ENCODE data around the gene DRC3. TPM values are rescaled to one million over a fixed set of nuclear protein-coding genes. Genes with fewer than 3 reads are reported as not detected.

The DRC3 gene
- total RNA-seq, 4 donors from 2014 or later = 4.3 to 8.6 (median 6.0) TPM

DNA sequence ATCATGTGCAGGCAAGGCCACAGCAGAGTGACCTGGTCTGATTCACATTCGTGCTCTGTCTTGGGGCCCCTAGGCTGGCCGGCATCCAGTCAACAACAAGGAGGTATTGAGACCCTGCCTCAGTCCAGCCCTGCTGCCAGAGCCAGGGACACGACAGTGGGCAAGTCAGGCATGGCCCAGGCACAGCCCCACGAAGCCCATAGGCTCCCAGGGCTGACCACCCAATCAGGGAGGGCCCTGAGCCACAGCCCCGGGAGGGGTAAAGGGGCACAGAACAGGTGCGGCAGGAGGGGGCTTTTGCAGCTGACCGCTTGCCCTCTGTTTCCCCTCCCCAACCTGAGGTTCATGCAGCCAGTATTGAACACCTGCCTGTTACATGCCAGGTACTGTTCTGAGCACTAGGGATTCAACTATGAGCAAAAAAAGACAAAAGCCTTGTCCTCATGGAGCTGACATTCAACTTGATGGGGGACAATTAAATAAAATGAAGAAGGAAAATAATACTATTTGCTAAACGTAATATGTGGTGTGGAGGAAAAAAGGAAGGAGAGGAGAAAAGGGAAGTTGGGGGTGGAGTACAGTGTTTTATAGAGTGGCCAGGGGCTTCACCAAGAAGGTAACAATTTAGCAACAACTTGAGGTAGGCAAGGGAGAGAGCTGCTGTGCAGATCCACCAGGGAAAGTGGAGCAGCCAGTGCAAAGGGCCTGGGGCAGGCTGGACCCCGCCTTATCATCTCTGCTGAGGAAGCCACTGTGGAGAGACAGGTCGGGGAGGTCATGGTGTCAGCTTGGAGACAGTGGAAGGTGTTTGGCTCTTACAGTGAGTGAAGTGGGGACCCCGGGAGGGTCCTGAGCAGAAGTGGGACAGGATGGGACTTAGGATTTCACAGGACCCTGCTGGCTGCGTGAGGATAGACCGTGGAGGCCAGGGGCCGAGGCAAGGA, 6.1 kb downstream of the DRC3 start:
- Histone ChIP-seq H3K27me3 (no peaks in the 10 kb centered on the region), H3K36me3 (peaks cover 0 to 7% (median 0%) of the 10 kb centered on the region in 3 donors), H3K27ac (peak overlapping the region in 1 of 4 donors; percentile 57), H3K9me3 (no peaks in the 10 kb centered on the region), H3K4me3 (no peak overlapping the region), H3K4me1 (peaks cover 0 to 4% (median 0%) of the 10 kb centered on the region in 4 donors)
- no peak for DNase-seq (ENCODE audit: low spot score in 2 of 2)
- WGBS, 2 donors = 78 to 85% methylated on average over 12 of the region's 14 CpGs
- TF ChIP-seq EP300 (IDR thresholded peaks at IDR 0.05) (no peak), POLR2A (IDR thresholded peaks at IDR 0.05) (no peak)
- TF ChIP-seq, protein P1, sequence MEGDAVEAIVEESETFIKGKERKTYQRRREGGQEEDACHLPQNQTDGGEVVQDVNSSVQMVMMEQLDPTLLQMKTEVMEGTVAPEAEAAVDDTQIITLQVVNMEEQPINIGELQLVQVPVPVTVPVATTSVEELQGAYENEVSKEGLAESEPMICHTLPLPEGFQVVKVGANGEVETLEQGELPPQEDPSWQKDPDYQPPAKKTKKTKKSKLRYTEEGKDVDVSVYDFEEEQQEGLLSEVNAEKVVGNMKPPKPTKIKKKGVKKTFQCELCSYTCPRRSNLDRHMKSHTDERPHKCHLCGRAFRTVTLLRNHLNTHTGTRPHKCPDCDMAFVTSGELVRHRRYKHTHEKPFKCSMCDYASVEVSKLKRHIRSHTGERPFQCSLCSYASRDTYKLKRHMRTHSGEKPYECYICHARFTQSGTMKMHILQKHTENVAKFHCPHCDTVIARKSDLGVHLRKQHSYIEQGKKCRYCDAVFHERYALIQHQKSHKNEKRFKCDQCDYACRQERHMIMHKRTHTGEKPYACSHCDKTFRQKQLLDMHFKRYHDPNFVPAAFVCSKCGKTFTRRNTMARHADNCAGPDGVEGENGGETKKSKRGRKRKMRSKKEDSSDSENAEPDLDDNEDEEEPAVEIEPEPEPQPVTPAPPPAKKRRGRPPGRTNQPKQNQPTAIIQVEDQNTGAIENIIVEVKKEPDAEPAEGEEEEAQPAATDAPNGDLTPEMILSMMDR (IDR thresholded peaks at IDR 0.05) = no peak

DNA sequence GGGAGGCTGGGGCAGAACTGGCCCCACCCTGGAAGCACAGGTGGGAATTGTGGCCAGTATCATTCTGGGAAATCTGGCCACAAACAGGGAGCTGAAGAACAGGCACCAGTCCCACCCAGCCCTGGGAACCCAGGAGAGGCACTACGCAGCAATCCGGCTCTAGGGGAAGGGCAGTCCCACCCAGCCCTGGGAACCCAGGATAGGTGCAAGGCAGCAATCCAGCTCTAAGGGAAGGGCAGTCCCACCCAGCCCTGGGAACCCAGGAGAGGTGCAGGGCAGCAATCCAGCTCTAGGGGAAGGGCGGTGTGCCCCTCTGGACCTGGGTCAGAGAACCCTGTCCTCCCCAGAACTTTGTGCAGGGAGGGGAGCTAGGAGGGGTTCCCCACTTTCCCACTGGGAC, 7.1 kb downstream of the DRC3 start:
- DNase-seq (ENCODE audit: low spot score in 2 of 2) = no peak
- Histone ChIP-seq H3K4me1 (peaks cover 0 to 4% (median 0%) of the 10 kb centered on the region in 4 donors), H3K36me3 (peaks cover 0 to 7% (median 0%) of the 10 kb centered on the region in 3 donors), H3K4me3 (no peak overlapping the region), H3K27ac (peak overlapping the region in 1 of 4 donors; percentile 57), H3K27me3 (no peaks in the 10 kb centered on the region), H3K9me3 (no peaks in the 10 kb centered on the region)
- WGBS, 2 donors = 82 to 91% methylated on average over 1 to 3 of the region's 3 CpGs
- TF ChIP-seq, protein P1 (IDR thresholded peaks at IDR 0.05) = no peak
- TF ChIP-seq EP300 (IDR thresholded peaks at IDR 0.05) (no peak), POLR2A (IDR thresholded peaks at IDR 0.05) (no peak)

DNA sequence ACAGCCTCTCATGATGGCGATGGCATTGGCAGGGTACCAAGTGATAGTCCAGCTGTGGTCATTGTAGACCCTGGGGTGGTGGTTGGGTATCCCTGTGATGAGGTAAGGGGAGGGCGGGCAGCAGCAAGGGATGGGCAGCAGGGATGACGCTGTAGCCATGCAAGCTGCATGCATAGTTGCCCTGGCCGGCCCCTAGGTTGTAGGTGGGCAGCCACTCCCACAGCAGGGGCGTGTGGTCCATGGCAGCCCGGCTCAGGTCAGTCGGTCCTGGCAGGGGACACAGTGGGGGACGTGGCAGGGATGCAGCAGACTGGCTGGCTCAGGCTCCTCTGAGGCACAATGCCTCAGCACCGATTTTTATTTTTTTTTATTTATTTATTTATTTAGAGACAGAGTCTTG, 8.7 kb downstream of the DRC3 start:
- no peak for DNase-seq (ENCODE audit: low spot score in 2 of 2)
- Histone ChIP-seq H3K27ac (no peak overlapping the region), H3K4me3 (no peak overlapping the region), H3K36me3 (peaks cover 0 to 7% (median 0%) of the 10 kb centered on the region in 3 donors), H3K9me3 (no peaks in the 10 kb centered on the region), H3K27me3 (no peaks in the 10 kb centered on the region), H3K4me1 (peaks cover 0 to 4% (median 0%) of the 10 kb centered on the region in 4 donors)
- 58 to 59% methylated on average over 9 of the region's 9 CpGs for WGBS, 2 donors
- TF ChIP-seq, protein P1 (IDR thresholded peaks at IDR 0.05) = no peak
- TF ChIP-seq POLR2A (IDR thresholded peaks at IDR 0.05) (no peak), EP300 (IDR thresholded peaks at IDR 0.05) (no peak)

DNA sequence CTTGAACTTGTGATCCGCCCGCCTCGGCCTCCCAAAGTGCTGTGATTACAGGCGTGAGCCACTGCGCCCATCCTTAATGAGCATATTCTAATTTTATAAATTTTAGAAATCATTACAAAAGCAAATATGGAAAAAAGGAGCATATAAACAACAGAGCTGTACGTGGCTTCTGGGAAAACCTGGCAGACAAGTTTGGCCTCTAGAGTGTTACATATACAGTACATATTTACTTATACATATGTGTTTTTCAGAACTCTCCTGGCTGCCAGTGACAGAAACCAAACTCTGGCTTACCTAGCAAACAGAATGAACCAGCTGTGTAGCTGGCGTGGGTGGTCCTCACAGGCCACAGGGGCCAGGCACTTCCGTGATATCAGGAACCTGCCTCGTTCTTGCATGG, 10.1 kb downstream of the DRC3 start:
- H3K27ac ChIP-seq = peak overlapping the region in 1 of 4 donors; percentile 36
- no peaks in the 10 kb centered on the region for H3K27me3 ChIP-seq
- H3K36me3 ChIP-seq = peaks cover 0 to 4% (median 0%) of the 10 kb centered on the region in 3 donors
- no peak for TF ChIP-seq POLR2A (IDR thresholded peaks at IDR 0.05)
- no peak for TF ChIP-seq EP300 (IDR thresholded peaks at IDR 0.05)
- TF ChIP-seq, protein P1 (IDR thresholded peaks at IDR 0.05) = no peak
- peaks cover 0 to 4% (median 0%) of the 10 kb centered on the region in 4 donors for H3K4me1 ChIP-seq
- H3K4me3 ChIP-seq = no peak overlapping the region
- no peaks in the 10 kb centered on the region for H3K9me3 ChIP-seq
- 85 to 92% methylated on average over 9 of the region's 9 CpGs for WGBS, 2 donors
- no peak for DNase-seq (ENCODE audit: low spot score in 2 of 2)

DNA sequence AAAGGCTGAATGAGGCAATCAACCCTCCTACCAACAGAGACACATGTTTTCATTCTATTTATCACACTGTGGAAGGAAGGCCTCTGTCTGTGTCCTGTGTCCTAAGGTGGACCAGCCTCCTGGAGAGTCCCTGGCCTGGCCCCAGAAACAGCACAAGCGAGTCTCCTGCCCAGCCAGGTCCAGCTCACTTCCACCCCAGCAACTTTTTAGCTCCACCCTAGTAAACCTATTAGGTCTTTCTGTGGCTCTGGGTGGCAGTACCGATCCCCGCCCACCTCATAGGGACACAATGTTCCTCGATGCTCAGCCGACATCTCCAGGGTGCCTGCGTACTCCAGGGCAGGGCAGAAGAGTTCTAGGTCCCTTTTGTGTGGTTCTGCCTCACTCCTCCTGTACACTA, 10.7 kb downstream of the DRC3 start:
- TF ChIP-seq, protein P1 (IDR thresholded peaks at IDR 0.05) = no peak
- TF ChIP-seq POLR2A (IDR thresholded peaks at IDR 0.05) (no peak), EP300 (IDR thresholded peaks at IDR 0.05) (no peak)
- Histone ChIP-seq H3K4me1 (peaks cover 0 to 4% (median 0%) of the 10 kb centered on the region in 4 donors), H3K27ac (peak overlapping the region in 1 of 4 donors; percentile 36), H3K27me3 (no peaks in the 10 kb centered on the region), H3K9me3 (no peaks in the 10 kb centered on the region), H3K36me3 (peaks cover 0 to 10% (median 0%) of the 10 kb centered on the region in 3 donors), H3K4me3 (no peak overlapping the region)
- WGBS, 2 donors = 75% methylated on average over 6 of the region's 6 CpGs
- no peak for DNase-seq (ENCODE audit: low spot score in 2 of 2)
